Activated naive CD4-positive, alpha-beta T cell treated with anti-CD3 and anti-CD28 coated beads, Interleukin-2, amount 50 U/mL, for 72 hours (primary cell): ENCODE results near the gene ROCK2. TPM values are rescaled to one million over a fixed set of nuclear protein-coding genes. Genes with fewer than 3 reads are reported as not detected.

Source experiments
- ATAC-seq, 2 donors: fragments of 150-1000 bp; cut with Tn5 transposase; 2 replicates each; pipeline ENCODE4 v1.10.0; 2021; ENCODE audit warnings: mild to moderate bottlenecking in 2 of 2, moderate library complexity in 2 of 2
- DNase-seq, 2 donors: peaks; one replicate each; pipeline ENCODE4 v3.0.0; 2021 to 2022; ENCODE audit warnings: low spot score in 2 of 2
- H3K27ac Mint-ChIP-seq, 2 donors: one replicate each; pipeline ENCODE4 v1.8.0; 2022; ENCODE audit warnings: mild to moderate bottlenecking in 2 of 2, mixed read lengths in 2 of 2
- H3K36me3 Mint-ChIP-seq, 2 donors: one replicate each; pipeline ENCODE4 v1.8.0; 2022; ENCODE audit warnings: mixed read lengths in 2 of 2
- H3K9me3 Mint-ChIP-seq, 2 donors: one replicate each; pipeline ENCODE4 v1.8.0; 2022; ENCODE audit warnings: mixed read lengths in 2 of 2
- total RNA-seq, 2 donors: library from RNA; stranded (reverse); gene quantifications; one replicate each; pipeline ENCODE4 v1.2.3, GENCODE V29; 2022

Gene ROCK2
- total RNA-seq, 2 donors from 2014 or later: 7.5 to 15.4 TPM

GRCh38 chr2:11348209-11348749 lies 3.8 kb upstream of the ROCK2 start:
- no peak overlapping the region for H3K27ac Mint-ChIP-seq
- DNase-seq (no peak), ATAC-seq (no peak)
- H3K36me3 Mint-ChIP-seq: peaks cover 4 to 5% of the 10 kb centered on the region in 2 donors
- no peaks in the 10 kb centered on the region for H3K9me3 Mint-ChIP-seq

GRCh38 chr2:11347403-11347959 lies 3.0 kb upstream of the ROCK2 start:
- no peaks in the 10 kb centered on the region for H3K9me3 Mint-ChIP-seq
- no peak for ATAC-seq
- DNase-seq: no peak
- no peak overlapping the region for H3K27ac Mint-ChIP-seq
- H3K36me3 Mint-ChIP-seq: peaks cover 6 to 10% of the 10 kb centered on the region in 2 donors

- ATAC-seq: no peak
- peaks cover 6 to 10% of the 10 kb centered on the region in 2 donors for H3K36me3 Mint-ChIP-seq
- H3K27ac Mint-ChIP-seq: no peak overlapping the region
- no peaks in the 10 kb centered on the region for H3K9me3 Mint-ChIP-seq
- no peak for DNase-seq
Measured at GRCh38 chr2:11346023-11346482, 1.6 kb upstream of the ROCK2 start.

GRCh38 chr2:11344956-11345677 lies 681 bp upstream of the ROCK2 start:
- peak; percentile 26 to 60 for ATAC-seq
- H3K27ac Mint-ChIP-seq: peak overlapping the region in 1 of 2 donors; percentile 53
- H3K36me3 Mint-ChIP-seq: peaks cover 6 to 10% of the 10 kb centered on the region in 2 donors
- H3K9me3 Mint-ChIP-seq: no peaks in the 10 kb centered on the region
- no peak for DNase-seq

GRCh38 chr2:11343650-11344341 lies 640 bp downstream of the ROCK2 start:
- H3K9me3 Mint-ChIP-seq: no peaks in the 10 kb centered on the region

DNA sequence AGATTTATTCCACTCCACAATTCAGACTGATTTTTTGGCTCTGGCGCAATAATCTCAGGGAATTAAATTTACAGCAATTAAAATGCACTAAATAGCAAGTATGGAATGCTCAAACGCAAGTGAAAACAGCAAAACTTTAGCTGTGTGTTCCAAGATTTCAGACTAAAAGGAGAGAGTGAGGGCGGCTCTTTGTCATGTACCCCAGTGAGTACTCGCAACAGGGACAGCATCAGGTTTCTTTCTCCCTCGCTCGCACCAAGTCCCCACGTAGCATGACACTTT lies 1.1 kb downstream of the ROCK2 start:
- peaks cover 6 to 10% of the 10 kb centered on the region in 2 donors for H3K36me3 Mint-ChIP-seq
- peak overlapping the region; percentile 83 to 99 for H3K27ac Mint-ChIP-seq
- no peak for DNase-seq
- H3K9me3 Mint-ChIP-seq: no peaks in the 10 kb centered on the region
- ATAC-seq: peak in 1 of 2 donors; percentile 45

More at GRCh38 chr2:11343650-11344341, 640 bp downstream of the ROCK2 start:
- ATAC-seq (peak; percentile 49 to 55), DNase-seq (peak; percentile 29 to 63)
- peaks cover 6 to 10% of the 10 kb centered on the region in 2 donors for H3K36me3 Mint-ChIP-seq
- peak overlapping the region; percentile 83 to 99 for H3K27ac Mint-ChIP-seq

DNA sequence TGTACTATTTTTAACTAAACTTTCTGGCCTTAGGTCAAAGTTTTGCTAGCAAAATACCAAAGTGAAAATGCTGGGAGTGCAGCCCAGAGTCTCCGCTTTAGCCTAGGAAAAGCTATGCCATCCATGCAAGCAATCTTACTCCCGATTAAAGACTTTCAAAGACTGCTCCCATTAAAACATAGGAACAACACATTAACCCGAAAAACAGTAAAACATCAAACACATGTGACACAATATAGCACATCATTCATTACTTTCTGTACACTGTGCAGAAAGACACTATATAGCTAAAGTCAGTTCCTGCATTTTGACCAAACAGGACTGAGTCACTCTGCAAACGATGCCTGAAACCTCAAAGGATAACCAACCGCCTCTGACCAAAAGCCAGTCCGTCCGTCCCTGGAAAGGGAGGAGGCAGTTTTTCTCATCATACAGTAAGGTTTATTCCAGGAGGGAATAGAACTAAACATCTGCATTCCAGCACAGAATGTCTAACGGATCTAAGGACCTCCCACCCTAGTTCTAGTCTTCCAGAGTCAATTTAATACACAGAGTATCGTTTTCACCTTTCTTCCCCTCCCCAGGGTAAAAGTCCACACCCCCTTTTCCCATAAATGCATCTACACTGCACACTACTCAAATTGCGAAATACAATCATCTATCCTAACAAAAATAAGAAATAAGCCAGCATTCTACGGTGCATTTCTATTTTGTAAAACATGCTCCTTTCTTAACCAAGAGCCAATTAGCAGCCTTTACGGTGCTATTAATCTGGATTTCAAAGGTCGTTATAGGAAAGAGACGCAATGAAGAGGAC lies 1.7 kb downstream of the ROCK2 start:
- Mint-ChIP-seq H3K27ac (peak overlapping the region; percentile 83 to 99), H3K36me3 (peaks cover 6 to 10% of the 10 kb centered on the region in 2 donors), H3K9me3 (no peaks in the 10 kb centered on the region)
- DNase-seq (no peak), ATAC-seq (peak in 1 of 2 donors; percentile 30)

DNA sequence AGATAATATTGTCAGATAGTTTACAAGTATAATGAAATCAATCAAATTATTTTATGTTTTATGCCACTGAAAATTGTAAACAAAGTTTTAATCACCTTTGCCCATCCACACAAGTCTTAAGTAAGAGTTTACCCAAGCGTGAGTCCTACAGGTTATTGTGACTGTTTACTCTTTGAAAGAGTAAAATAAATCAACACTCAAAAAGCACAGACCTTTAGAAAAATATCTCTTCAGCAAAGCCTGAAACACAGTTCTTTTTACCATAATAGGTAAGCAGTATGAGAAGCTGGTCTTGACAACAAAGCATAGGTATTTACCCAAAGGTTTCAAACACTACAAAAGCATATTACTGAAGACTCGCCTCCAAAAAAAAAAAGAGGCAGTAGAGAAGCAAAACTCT lies 3.7 kb downstream of the ROCK2 start:
- ATAC-seq: no peak
- H3K27ac Mint-ChIP-seq: no peak overlapping the region

GRCh38 chr2:11339508-11340083 lies 4.8 kb downstream of the ROCK2 start:
- no peak overlapping the region for H3K27ac Mint-ChIP-seq
- DNase-seq (no peak), ATAC-seq (no peak)
- H3K36me3 Mint-ChIP-seq: peaks cover 6 to 10% of the 10 kb centered on the region in 2 donors
- H3K9me3 Mint-ChIP-seq: no peaks in the 10 kb centered on the region

More for the DNA sequence above, 3.7 kb downstream of the ROCK2 start:
- Mint-ChIP-seq H3K9me3 (no peaks in the 10 kb centered on the region), H3K36me3 (peaks cover 6 to 10% of the 10 kb centered on the region in 2 donors)
- DNase-seq: no peak

- Mint-ChIP-seq H3K27ac (no peak overlapping the region), H3K9me3 (no peaks in the 10 kb centered on the region), H3K36me3 (peaks cover 4 to 8% of the 10 kb centered on the region in 2 donors)
- no peak for ATAC-seq
- no peak for DNase-seq
Measured at GRCh38 chr2:11338580-11338979, 5.9 kb downstream of the ROCK2 start.

- Mint-ChIP-seq H3K9me3 (no peaks in the 10 kb centered on the region), H3K27ac (no peak overlapping the region), H3K36me3 (peaks cover 0 to 1% of the 10 kb centered on the region in 2 donors)
- no peak for DNase-seq
- ATAC-seq: no peak
Measured at GRCh38 chr2:11337909-11338308, 6.5 kb downstream of the ROCK2 start.

GRCh38 chr2:11336189-11336588 lies 8.2 kb downstream of the ROCK2 start:
- Mint-ChIP-seq H3K27ac (no peak overlapping the region), H3K9me3 (peaks cover 0 to 3% of the 10 kb centered on the region in 2 donors), H3K36me3 (no peaks in the 10 kb centered on the region)
- ATAC-seq: no peak
- DNase-seq: no peak

DNA sequence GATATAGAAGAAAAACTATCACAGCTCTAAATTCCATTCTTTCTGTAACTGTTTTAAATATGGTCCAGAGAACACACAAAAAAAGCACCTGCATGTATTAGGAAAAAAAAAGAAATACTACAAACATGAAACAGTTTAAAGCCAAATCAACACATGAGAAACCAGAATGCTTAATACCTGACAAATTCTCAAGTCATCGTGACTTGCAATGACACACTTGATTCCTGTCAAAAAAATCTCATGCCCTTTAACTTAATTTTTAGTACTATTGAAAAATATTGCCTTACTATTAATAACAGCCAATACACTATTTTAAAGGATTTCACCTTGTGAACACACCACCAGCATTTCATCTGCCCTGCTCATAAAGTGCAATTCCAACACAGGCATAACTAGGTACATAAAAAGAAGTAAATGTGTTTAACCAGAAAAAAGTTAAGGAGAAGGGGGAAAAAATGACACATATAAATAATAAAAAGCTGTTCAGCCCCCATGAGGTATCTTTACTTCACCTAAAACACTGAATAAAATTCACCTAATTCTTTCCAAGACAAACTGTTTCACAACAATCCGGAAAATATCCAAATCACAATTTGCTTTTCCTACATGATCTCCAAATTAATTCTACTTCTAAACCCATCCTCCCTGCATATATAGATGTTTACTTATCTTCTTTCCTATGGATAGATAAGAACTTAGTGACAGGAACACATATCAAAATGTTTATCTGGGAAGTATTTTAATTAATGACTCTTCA lies 10.8 kb downstream of the ROCK2 start:
- peaks cover 0 to 3% of the 10 kb centered on the region in 2 donors for H3K9me3 Mint-ChIP-seq
- ATAC-seq: no peak
- H3K27ac Mint-ChIP-seq: no peak overlapping the region
- DNase-seq: no peak
- no peaks in the 10 kb centered on the region for H3K36me3 Mint-ChIP-seq

DNA sequence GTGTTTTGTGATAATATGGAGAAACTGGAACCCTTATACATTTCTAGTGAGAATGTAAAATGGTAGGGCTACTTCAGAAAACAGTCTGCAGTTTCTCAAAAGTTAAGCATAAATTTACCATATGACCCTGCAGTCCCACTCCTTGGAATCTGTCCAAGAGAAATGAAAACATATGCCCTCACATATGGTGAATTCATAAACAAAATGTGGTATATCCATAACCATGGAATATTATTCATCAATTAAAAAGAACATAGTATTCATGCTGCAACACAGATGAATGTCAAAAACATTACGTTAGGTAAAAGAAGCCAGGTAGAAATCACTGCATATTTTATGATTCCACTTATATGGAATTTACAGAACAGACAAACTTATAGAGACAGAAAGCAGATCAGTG lies 11.8 kb downstream of the ROCK2 start:
- DNase-seq: no peak
- Mint-ChIP-seq H3K36me3 (no peaks in the 10 kb centered on the region), H3K27ac (no peak overlapping the region), H3K9me3 (peaks cover 0 to 3% of the 10 kb centered on the region in 2 donors)
- ATAC-seq: no peak

- ATAC-seq: no peak
- Mint-ChIP-seq H3K36me3 (no peaks in the 10 kb centered on the region), H3K27ac (no peak overlapping the region), H3K9me3 (peaks cover 0 to 3% of the 10 kb centered on the region in 2 donors)
- no peak for DNase-seq
Measured at GRCh38 chr2:11330457-11331142, 13.8 kb downstream of the ROCK2 start.
